NCI-H82 (cell line): ENCODE measurements around the gene RAB22A.
"Not testable (repeated sequence)": the region's sequence is repeated elsewhere in the genome, so short reads cannot be mapped to it uniquely, and the experiment has no call there.

Experiments used
- DNase-seq: peaks from one replicate; lab custom pipeline; 2025; lab: John Stamatoyannopoulos, UW

RAB22A gene

DNA sequence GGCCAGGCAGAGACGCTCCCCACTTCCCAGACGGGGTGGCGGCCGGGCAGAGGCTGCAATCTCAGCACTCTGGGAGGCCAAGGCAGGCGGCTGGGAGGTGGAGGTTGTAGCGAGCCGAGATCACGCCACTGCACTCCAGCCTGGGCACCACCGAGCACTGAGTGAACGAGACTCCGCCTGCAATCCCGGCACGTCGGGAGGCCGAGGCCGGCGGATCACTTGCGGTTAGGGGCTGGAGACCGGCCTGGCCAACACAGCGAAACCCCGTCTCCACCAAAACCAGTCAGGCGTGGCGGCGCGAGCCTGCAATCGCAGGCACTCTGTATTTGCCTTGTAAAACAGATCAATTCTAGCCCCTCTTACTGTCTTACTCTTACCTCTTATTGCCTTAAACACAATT, 105.3 kb downstream of the RAB22A start:
- DNase-seq = not testable (repeated sequence)

DNA sequence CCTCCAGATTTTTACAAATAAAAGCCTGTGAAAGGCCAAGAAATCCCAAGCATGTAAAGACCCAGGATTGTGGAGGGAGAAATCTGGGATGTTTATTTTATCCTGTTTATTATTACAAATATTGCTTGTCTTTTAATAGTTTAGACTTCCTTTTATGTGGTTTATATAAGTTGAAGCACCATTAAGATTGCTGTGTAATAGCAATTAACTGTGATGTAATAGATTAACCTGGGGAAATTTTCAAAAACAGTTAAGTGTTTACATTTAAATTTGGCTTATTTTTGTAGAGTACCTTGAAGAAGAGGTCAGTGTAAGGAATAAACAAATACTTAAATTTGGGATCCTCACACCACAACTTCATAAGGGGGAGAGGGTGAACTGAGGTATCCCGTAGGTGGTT, 106.5 kb downstream of the RAB22A start:
- DNase-seq = no peak

DNA sequence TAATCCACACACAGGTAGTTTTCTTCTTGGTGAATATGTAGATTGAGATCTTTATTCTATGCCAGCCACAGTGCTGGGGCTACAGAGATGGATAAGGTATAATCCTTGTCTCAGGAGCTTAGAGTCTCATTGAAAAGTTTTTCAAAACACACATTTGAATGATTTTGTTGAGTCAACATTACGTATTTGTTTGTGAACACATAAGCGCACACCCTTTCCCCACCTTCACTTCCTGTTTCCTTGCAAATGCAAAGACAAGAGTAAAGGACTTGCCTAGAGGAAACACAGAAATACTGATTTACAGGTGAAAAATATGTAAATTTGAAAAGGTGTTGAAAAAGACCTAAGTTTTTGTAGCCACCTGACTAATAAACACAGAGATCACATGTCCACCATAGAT, 107.3 kb downstream of the RAB22A start:
- DNase-seq = no peak
